Transverse colon (tissue), 3 donors: ENCODE results near the gene IL36RN.

Experiments used
- POLR2A ChIP-seq: fragments of 450-650 bp; IDR thresholded peaks from one replicate; pipeline ENCODE4 v1.6.1; 2016; ENCODE audit warnings: antibody characterized with exemption, mild to moderate bottlenecking, moderate library complexity
- TF ChIP-seq, protein P1 (sequence below), 5 experiments: fragments of 200-600 bp in 3 of 5; fragments of 450-650 bp in 2 of 5; sonication (generic) in 3 of 5; IDR thresholded peaks; 1 replicate in 2 of 5; 2 replicates in 3 of 5; pipeline ENCODE4 v1.5.1; 2016 to 2017; ENCODE audit warnings: antibody characterized with exemption in 5 of 5, inconsistent platforms in 3 of 5, mild to moderate bottlenecking in 2 of 5, moderate library complexity in 1 of 5

DNA sequence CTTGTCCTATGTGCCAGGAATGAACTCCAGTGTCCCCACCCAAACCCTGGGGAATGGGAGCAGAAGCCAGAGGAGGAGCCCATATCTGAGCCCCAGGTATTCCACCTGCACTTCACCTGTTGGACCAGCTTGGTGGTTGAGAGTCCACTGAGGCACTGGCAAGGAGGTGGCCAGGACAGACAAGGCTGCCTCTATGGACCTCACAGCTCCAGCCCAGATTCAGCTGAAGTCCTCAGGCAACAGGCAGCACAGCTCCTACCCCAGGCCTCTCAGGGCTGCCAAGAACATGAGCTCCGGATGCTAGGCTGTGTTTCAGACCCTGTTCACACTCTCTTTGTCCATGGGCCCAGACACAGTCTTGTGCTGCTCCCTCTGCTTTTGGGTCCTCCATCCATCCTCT lies 5.9 kb downstream of the IL36RN start:
- TF ChIP-seq, protein P1, sequence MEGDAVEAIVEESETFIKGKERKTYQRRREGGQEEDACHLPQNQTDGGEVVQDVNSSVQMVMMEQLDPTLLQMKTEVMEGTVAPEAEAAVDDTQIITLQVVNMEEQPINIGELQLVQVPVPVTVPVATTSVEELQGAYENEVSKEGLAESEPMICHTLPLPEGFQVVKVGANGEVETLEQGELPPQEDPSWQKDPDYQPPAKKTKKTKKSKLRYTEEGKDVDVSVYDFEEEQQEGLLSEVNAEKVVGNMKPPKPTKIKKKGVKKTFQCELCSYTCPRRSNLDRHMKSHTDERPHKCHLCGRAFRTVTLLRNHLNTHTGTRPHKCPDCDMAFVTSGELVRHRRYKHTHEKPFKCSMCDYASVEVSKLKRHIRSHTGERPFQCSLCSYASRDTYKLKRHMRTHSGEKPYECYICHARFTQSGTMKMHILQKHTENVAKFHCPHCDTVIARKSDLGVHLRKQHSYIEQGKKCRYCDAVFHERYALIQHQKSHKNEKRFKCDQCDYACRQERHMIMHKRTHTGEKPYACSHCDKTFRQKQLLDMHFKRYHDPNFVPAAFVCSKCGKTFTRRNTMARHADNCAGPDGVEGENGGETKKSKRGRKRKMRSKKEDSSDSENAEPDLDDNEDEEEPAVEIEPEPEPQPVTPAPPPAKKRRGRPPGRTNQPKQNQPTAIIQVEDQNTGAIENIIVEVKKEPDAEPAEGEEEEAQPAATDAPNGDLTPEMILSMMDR (IDR thresholded peaks at IDR 0.05): no peak
- no peak for TF ChIP-seq POLR2A
